ENCODE data around the gene MT1HL1. TPM values are rescaled to one million over a fixed set of nuclear protein-coding genes. Genes with fewer than 3 reads are reported as not detected.

MT1HL1 gene
- total and polyA plus RNA-seq, 2 donors (not counting 1 experiment from before 2014, with no cell fraction given): not detected

GRCh38 chr1:236994450-236994849 lies 9.8 kb downstream of the MT1HL1 start:
- ChIA-PET POLR2A (no interaction called here), CTCF (interaction anchor here (0.6 kb wide), 1 partner anchor 1636 kb away, joined by 4 read pairs; no protein-coding TSS in a partner anchor)
- intact Hi-C loops (cut with micrococcal nuclease): no loop called here
- no peak overlapping the region for H3K4me3 ChIP-seq (ENCODE audit: control extremely low read depth in 1 of 5, extremely low read depth in 1 of 5, insufficient read depth in 1 of 5, low read depth in 2 of 5, low read length in 4 of 5)
- WGBS (ENCODE audit: insufficient coverage): no CpG with 5 or more reads among the region's 1 CpG
- peaks cover 6% of the 10 kb centered on the region for H3K9me3 Mint-ChIP-seq (ENCODE audit: insufficient read depth)
- H4K20me1 ChIP-seq (ENCODE audit: control insufficient read depth, insufficient read depth, low read length, poor library complexity, severe bottlenecking): no peaks in the 10 kb centered on the region
- H3K27ac Mint-ChIP-seq: no peak overlapping the region
- H3K9ac ChIP-seq (ENCODE audit: low read length): no peak overlapping the region
- no peaks in the 10 kb centered on the region for H3K27me3 Mint-ChIP-seq
- DNase-seq: no peak
- peaks cover 0 to 8% (median 0%) of the 10 kb centered on the region in 3 donors for H3K9me3 ChIP-seq (ENCODE audit: control extremely low read depth in 1 of 3, control insufficient read depth in 2 of 3, insufficient read depth in 1 of 3, low read length in 2 of 3)
- H3K4me2 ChIP-seq (replicated peaks; ENCODE audit: low read depth, low read length, poor library complexity, severe bottlenecking): no peak overlapping the region
- H3K4me1 Mint-ChIP-seq: no peaks in the 10 kb centered on the region
- no peaks in the 10 kb centered on the region for H3K79me2 ChIP-seq (ENCODE audit: control insufficient read depth, insufficient read depth, low read length)
- no peak overlapping the region for H3K27ac ChIP-seq (ENCODE audit: low read length in 2 of 2)
- no peaks in the 10 kb centered on the region for H3K4me1 ChIP-seq (ENCODE audit: control insufficient read depth in 2 of 2, insufficient read depth in 2 of 2, low read length in 2 of 2)
- H3K27me3 ChIP-seq (replicated peaks in 1 of 4; ENCODE audit: control extremely low read depth in 1 of 4, control insufficient read depth in 3 of 4, insufficient read depth in 4 of 4, low read length in 3 of 4): no peaks in the 10 kb centered on the region
- TF ChIP-seq CTCF (IDR thresholded peaks at IDR 0.05): no peak
- TF ChIP-seq EZH2 (IDR thresholded peaks at IDR 0.05; ENCODE audit: borderline replicate concordance, insufficient read depth, low read depth, low read length, poor library complexity, severe bottlenecking): no peak
- H3K36me3 ChIP-seq (replicated peaks in 1 of 2; ENCODE audit: control extremely low read depth in 1 of 2, control insufficient read depth in 1 of 2, extremely low read depth in 1 of 2, insufficient read depth in 2 of 2, low read length in 1 of 2): no peaks in the 10 kb centered on the region
- no peak overlapping the region for H2AFZ ChIP-seq (ENCODE audit: insufficient read depth, low read depth, low read length, poor library complexity, severe bottlenecking)
- no peak for ATAC-seq (ENCODE audit: low read depth)
- no peak overlapping the region for H3K4me3 Mint-ChIP-seq

GRCh38 chr1:236992449-236992848 lies 11.8 kb downstream of the MT1HL1 start:
- Mint-ChIP-seq H3K4me3 (no peak overlapping the region), H3K27ac (no peak overlapping the region), H3K4me1 (no peaks in the 10 kb centered on the region), H3K27me3 (no peaks in the 10 kb centered on the region), H3K9me3 (ENCODE audit: insufficient read depth) (peaks cover 8% of the 10 kb centered on the region)
- WGBS (ENCODE audit: insufficient coverage): no CpG with 5 or more reads among the region's 8 CpGs
- Histone ChIP-seq H3K27ac (ENCODE audit: low read length in 2 of 2) (no peak overlapping the region), H3K36me3 (replicated peaks in 1 of 2; ENCODE audit: control extremely low read depth in 1 of 2, control insufficient read depth in 1 of 2, extremely low read depth in 1 of 2, insufficient read depth in 2 of 2, low read length in 1 of 2) (no peaks in the 10 kb centered on the region), H3K27me3 (replicated peaks in 1 of 4; ENCODE audit: control extremely low read depth in 1 of 4, control insufficient read depth in 3 of 4, insufficient read depth in 4 of 4, low read length in 3 of 4) (no peaks in the 10 kb centered on the region), H3K4me1 (ENCODE audit: control insufficient read depth in 2 of 2, insufficient read depth in 2 of 2, low read length in 2 of 2) (no peaks in the 10 kb centered on the region), H3K9me3 (ENCODE audit: control extremely low read depth in 1 of 3, control insufficient read depth in 2 of 3, insufficient read depth in 1 of 3, low read length in 2 of 3) (peaks cover 0 to 7% (median 0%) of the 10 kb centered on the region in 3 donors), H3K4me2 (replicated peaks; ENCODE audit: low read depth, low read length, poor library complexity, severe bottlenecking) (no peak overlapping the region), H3K9ac (ENCODE audit: low read length) (no peak overlapping the region), H3K4me3 (ENCODE audit: control extremely low read depth in 1 of 5, extremely low read depth in 1 of 5, insufficient read depth in 1 of 5, low read depth in 2 of 5, low read length in 4 of 5) (no peak overlapping the region), H4K20me1 (ENCODE audit: control insufficient read depth, insufficient read depth, low read length, poor library complexity, severe bottlenecking) (no peaks in the 10 kb centered on the region), H2AFZ (ENCODE audit: insufficient read depth, low read depth, low read length, poor library complexity, severe bottlenecking) (no peak overlapping the region), H3K79me2 (ENCODE audit: control insufficient read depth, insufficient read depth, low read length) (no peaks in the 10 kb centered on the region)
- intact Hi-C loops (cut with micrococcal nuclease): no loop called here
- no peak for TF ChIP-seq CTCF (IDR thresholded peaks at IDR 0.05)
- no peak for TF ChIP-seq EZH2 (IDR thresholded peaks at IDR 0.05; ENCODE audit: borderline replicate concordance, insufficient read depth, low read depth, low read length, poor library complexity, severe bottlenecking)
- no peak for DNase-seq
- CTCF ChIA-PET: no interaction called here
- POLR2A ChIA-PET: no interaction called here
- no peak for ATAC-seq (ENCODE audit: low read depth)

Data from B cell (primary cell).